CD14-positive monocyte (primary cell): ENCODE results near the gene SMIM24. TPM values are rescaled to one million over a fixed set of nuclear protein-coding genes. Genes with fewer than 3 reads are reported as not detected.

Experiments
- DNase-seq, 3 donors: peaks; one replicate each; pipeline ENCODE4 v3.0.0-alpha.2; 2011 to 2022
- H2AFZ ChIP-seq: 2 replicates; pipeline ENCODE4 v1.6.0; 2012; ENCODE audit warnings: mild to moderate bottlenecking, low read depth, low read length, inconsistent platforms; ENCODE audit not compliant: insufficient read depth, poor library complexity, severe bottlenecking
- H3K27ac ChIP-seq, 2 donors: 1 replicate in 1 of 2; 2 replicates in 1 of 2; pipeline ENCODE4 v1.5.1; 2012 to 2013; ENCODE audit warnings: low read length in 2 of 2, control low read depth in 1 of 2, inconsistent platforms in 1 of 2, low read depth in 1 of 2, mild to moderate bottlenecking in 1 of 2
- H3K27me3 ChIP-seq, 2 donors: one replicate each; pipeline versions ENCODE4 v1.6.0 to v1.6.1; 2011 to 2013; ENCODE audit warnings: low read length in 2 of 2; ENCODE audit not compliant: control insufficient read depth in 2 of 2, insufficient read depth in 2 of 2
- H3K36me3 ChIP-seq, 2 donors: replicated peaks in 1 of 2; 1 replicate in 1 of 2; 2 replicates in 1 of 2; pipeline versions ENCODE4 v1.5.1 to v1.6.1; 2012 to 2013; ENCODE audit warnings: low read length in 2 of 2, control low read depth in 1 of 2, inconsistent platforms in 1 of 2, mild to moderate bottlenecking in 1 of 2; ENCODE audit not compliant: insufficient read depth in 2 of 2, control insufficient read depth in 1 of 2
- H3K4me1 ChIP-seq, 2 donors: 1 replicate in 1 of 2; 2 replicates in 1 of 2; pipeline versions ENCODE4 v1.5.1 to v1.6.1; 2012 to 2013; ENCODE audit warnings: low read length in 2 of 2, control low read depth in 1 of 2, inconsistent platforms in 1 of 2, mild to moderate bottlenecking in 1 of 2, moderate library complexity in 1 of 2; ENCODE audit not compliant: insufficient read depth in 2 of 2, control insufficient read depth in 1 of 2
- H3K4me2 ChIP-seq: replicated peaks from 2 replicates; pipeline ENCODE3; 2012; ENCODE audit warnings: low read length, moderate library complexity, mild to moderate bottlenecking; ENCODE audit not compliant: poor library complexity, severe bottlenecking; ENCODE audit errors: extremely low read depth
- H3K4me3 ChIP-seq, 3 experiments: fragments of 200-600 bp in 1 of 3; sonication (generic) in 1 of 3; replicated peaks in 1 of 3; 1 replicate in 2 of 3; 2 replicates in 1 of 3; pipeline ENCODE4 v1.5.1; 2011 to 2013; ENCODE audit warnings: low read length in 3 of 3, mild to moderate bottlenecking in 3 of 3, control low read depth in 2 of 3, low read depth in 2 of 3, inconsistent platforms in 1 of 3, moderate library complexity in 1 of 3
- H3K79me2 ChIP-seq: 2 replicates; pipeline ENCODE4 v1.6.0; 2012; ENCODE audit warnings: mild to moderate bottlenecking, control low read depth, inconsistent platforms, low read length, moderate library complexity; ENCODE audit not compliant: insufficient read depth
- H3K9ac ChIP-seq: 2 replicates; pipeline ENCODE4 v1.6.0; 2017; ENCODE audit warnings: low read length, mild to moderate bottlenecking; ENCODE audit not compliant: insufficient read depth, poor library complexity, severe bottlenecking
- H3K9me3 ChIP-seq, 2 donors: replicated peaks in 1 of 2; 1 replicate in 1 of 2; 2 replicates in 1 of 2; pipeline versions ENCODE4 v1.5.1 to v1.6.1; 2012 to 2013; ENCODE audit warnings: low read length in 2 of 2, control low read depth in 1 of 2; ENCODE audit not compliant: control insufficient read depth in 1 of 2, insufficient read depth in 1 of 2
- H4K20me1 ChIP-seq: 2 replicates; pipeline ENCODE4 v1.6.0; 2012; ENCODE audit warnings: mild to moderate bottlenecking, low read length, control low read depth, moderate library complexity; ENCODE audit not compliant: insufficient read depth
- H3K27ac Mint-ChIP-seq, 7 donors: one replicate each; pipeline ENCODE4 v1.8.0; 2020; ENCODE audit warnings: mild to moderate bottlenecking in 7 of 7, mixed read lengths in 7 of 7, moderate library complexity in 6 of 7, inconsistent platforms in 2 of 7
- H3K27me3 Mint-ChIP-seq, 3 donors: one replicate each; pipeline ENCODE4 v1.8.0; 2021 to 2022; ENCODE audit warnings: low read depth in 3 of 3, mild to moderate bottlenecking in 3 of 3, mixed read lengths in 3 of 3, moderate library complexity in 3 of 3, inconsistent platforms in 1 of 3
- H3K36me3 Mint-ChIP-seq, 2 donors: one replicate each; pipeline ENCODE4 v1.8.0; 2020; ENCODE audit warnings: mixed read lengths in 2 of 2, inconsistent platforms in 1 of 2, mild to moderate bottlenecking in 1 of 2
- H3K4me1 Mint-ChIP-seq: one replicate; pipeline ENCODE4 v1.8.0; 2020; ENCODE audit warnings: mild to moderate bottlenecking, mixed read lengths
- H3K4me3 Mint-ChIP-seq, 2 donors: one replicate each; pipeline ENCODE4 v1.8.0; 2020; ENCODE audit warnings: mild to moderate bottlenecking in 2 of 2, mixed read lengths in 2 of 2, moderate library complexity in 1 of 2
- H3K9me3 Mint-ChIP-seq, 7 donors: one replicate each; pipeline ENCODE4 v1.8.0; 2020 to 2022; ENCODE audit warnings: mixed read lengths in 7 of 7, mild to moderate bottlenecking in 6 of 7, moderate library complexity in 6 of 7, inconsistent platforms in 2 of 7
- WGBS: methylation state at CpG from one replicate; pipeline ENCODE4 v1.1.5; 2013; ENCODE audit warnings: missing lambda C conversion rate; ENCODE audit not compliant: insufficient coverage; 5-methylcytosine and 5-hydroxymethylcytosine counted together
- intact Hi-C, 2 donors: fragments of 100-400 bp; cut with micrococcal nuclease; formaldehyde crosslinking; loops; one replicate each; pipeline versions ENCODE4 v1.15.0 to v1.15.1; 2023
- polyA plus RNA-seq, 3 donors: library from polyadenylated mRNA; depleted of rRNA in 1 of 3; unstranded in 2 of 3; stranded (reverse) in 1 of 3; fragments of 300-500 nt in 2 of 3; fragments of >200 nt in 1 of 3; fragmentation: Illumina TruSeq in 2 of 3; gene quantifications; 1 replicate in 2 of 3; 2 replicates in 1 of 3; pipeline ENCODE4 v1.2.3, GENCODE V29; 2012 to 2021
- TF ChIP-seq, protein P1 (sequence below): fragments of 200-600 bp; IDR thresholded peaks from one replicate; pipeline ENCODE4 v1.8.0; 2022; ENCODE audit warnings: antibody characterized with exemption, mild to moderate bottlenecking

SMIM24 gene
- polyA plus RNA-seq, 3 donors, result 0.30 TPM; not detected in 2

DNA sequence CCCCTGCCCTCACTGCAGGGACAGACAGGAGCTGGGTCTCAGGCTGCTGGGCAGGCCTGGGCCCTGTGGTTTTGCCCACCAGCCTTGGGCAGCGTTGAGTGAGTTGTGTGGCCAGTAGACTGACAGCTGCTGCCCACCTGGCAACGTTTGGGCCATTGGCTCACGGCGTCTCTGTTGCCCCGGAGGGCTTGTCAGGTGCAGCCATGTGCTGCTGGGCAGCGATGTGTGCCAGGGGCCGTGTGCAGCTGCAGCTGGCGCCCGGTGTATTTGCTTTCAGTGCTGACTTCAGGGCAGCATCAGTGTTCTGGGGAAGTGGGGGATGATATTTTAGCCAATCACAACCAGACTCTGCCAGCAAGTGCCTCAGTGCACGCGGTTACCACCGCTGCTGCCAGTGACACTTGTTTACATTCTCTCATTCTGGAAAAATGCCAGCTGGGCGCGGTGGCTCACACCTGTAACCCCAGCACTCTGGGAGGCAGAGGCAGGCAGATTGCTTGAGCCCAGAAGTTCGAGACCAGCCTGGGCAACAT, 36.4 kb upstream of the SMIM24 start:
- Histone ChIP-seq H3K27ac (no peak overlapping the region), H3K4me2 (no peak overlapping the region)

GRCh38 chr19:3515891-3516422, 35.6 kb upstream of the SMIM24 start:
- peak overlapping the region in 1 of 7 donors; percentile 22 for H3K27ac Mint-ChIP-seq
- Histone ChIP-seq H3K27ac (no peak overlapping the region), H3K36me3 (peaks cover 33 to 50% of the 10 kb centered on the region in 2 donors), H3K27me3 (no peaks in the 10 kb centered on the region), H3K9me3 (no peaks in the 10 kb centered on the region), H2AFZ (no peak overlapping the region), H3K4me1 (no peaks in the 10 kb centered on the region), H3K9ac (no peak overlapping the region), H4K20me1 (peaks cover 100% of the 10 kb centered on the region), H3K4me3 (no peak overlapping the region), H3K4me2 (no peak overlapping the region), H3K79me2 (peaks cover 100% of the 10 kb centered on the region)
- 92% methylated on average over 13 of the region's 15 CpGs for WGBS
- no peak for DNase-seq
- no peaks in the 10 kb centered on the region for H3K27me3 Mint-ChIP-seq
- peaks cover 19 to 53% of the 10 kb centered on the region in 2 donors for H3K36me3 Mint-ChIP-seq
- TF ChIP-seq, protein P1, sequence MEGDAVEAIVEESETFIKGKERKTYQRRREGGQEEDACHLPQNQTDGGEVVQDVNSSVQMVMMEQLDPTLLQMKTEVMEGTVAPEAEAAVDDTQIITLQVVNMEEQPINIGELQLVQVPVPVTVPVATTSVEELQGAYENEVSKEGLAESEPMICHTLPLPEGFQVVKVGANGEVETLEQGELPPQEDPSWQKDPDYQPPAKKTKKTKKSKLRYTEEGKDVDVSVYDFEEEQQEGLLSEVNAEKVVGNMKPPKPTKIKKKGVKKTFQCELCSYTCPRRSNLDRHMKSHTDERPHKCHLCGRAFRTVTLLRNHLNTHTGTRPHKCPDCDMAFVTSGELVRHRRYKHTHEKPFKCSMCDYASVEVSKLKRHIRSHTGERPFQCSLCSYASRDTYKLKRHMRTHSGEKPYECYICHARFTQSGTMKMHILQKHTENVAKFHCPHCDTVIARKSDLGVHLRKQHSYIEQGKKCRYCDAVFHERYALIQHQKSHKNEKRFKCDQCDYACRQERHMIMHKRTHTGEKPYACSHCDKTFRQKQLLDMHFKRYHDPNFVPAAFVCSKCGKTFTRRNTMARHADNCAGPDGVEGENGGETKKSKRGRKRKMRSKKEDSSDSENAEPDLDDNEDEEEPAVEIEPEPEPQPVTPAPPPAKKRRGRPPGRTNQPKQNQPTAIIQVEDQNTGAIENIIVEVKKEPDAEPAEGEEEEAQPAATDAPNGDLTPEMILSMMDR, result no peak
- intact Hi-C loops, result no loop called here
- no peak overlapping the region for H3K4me3 Mint-ChIP-seq
- no peaks in the 10 kb centered on the region for H3K9me3 Mint-ChIP-seq
- H3K4me1 Mint-ChIP-seq, result peaks cover 2% of the 10 kb centered on the region

More for the DNA sequence above, 36.4 kb upstream of the SMIM24 start:
- Mint-ChIP-seq H3K27ac (peak overlapping the region in 4 of 7 donors; percentile 19 to 57 (median 27)), H3K4me3 (no peak overlapping the region), H3K9me3 (no peaks in the 10 kb centered on the region), H3K27me3 (no peaks in the 10 kb centered on the region), H3K36me3 (peaks cover 19 to 55% of the 10 kb centered on the region in 2 donors), H3K4me1 (peaks cover 2% of the 10 kb centered on the region)
- TF ChIP-seq, protein P1, result no peak
- Histone ChIP-seq H3K9me3 (no peaks in the 10 kb centered on the region), H3K27me3 (no peaks in the 10 kb centered on the region), H4K20me1 (peaks cover 100% of the 10 kb centered on the region), H3K4me1 (no peaks in the 10 kb centered on the region), H2AFZ (no peak overlapping the region), H3K36me3 (peaks cover 26 to 47% of the 10 kb centered on the region in 2 donors), H3K79me2 (peaks cover 100% of the 10 kb centered on the region), H3K9ac (no peak overlapping the region), H3K4me3 (no peak overlapping the region)
- DNase-seq, result no peak
- 89% methylated on average over 13 of the region's 15 CpGs for WGBS
- intact Hi-C loops, result no loop called here
